ENCODE data around the gene KRT26. TPM values are rescaled to one million over a fixed set of nuclear protein-coding genes. Genes with fewer than 3 reads are reported as not detected.

The KRT26 gene
- total RNA-seq, 2 donors from 2014 or later = not detected

DNA sequence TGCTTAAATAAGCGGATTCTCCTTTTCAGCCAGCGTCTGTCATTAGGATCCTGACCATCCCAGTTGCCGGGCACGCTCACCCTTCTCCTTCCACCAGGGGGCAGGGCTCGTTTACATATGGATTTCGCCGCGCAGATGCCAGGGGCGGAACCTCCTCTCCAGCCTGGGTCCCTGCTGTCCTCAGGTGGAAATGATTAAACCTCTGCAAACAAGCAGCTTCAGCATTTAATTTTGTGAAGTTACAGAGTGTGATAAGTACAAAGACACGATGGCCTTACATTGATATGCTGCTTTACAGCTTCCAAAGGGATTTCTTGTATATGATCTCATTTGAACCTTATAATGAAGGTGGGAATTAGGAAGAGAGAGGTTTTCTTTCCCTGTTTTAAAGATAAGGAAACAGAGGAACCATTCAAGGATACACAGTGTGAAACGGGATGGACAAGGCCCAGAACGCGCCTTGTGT is 31.6 kb upstream of the KRT26 start:
- H3K27ac ChIP-seq = no peak overlapping the region
- DNase-seq (peak; percentile 76 to 87 (median 81)), ATAC-seq (peak; percentile 94)
- H3K9me3 ChIP-seq = no peaks in the 10 kb centered on the region
- H3K4me3 ChIP-seq = no peak overlapping the region
- no peak for TF ChIP-seq POLR2A (IDR thresholded peaks at IDR 0.05)
- TF ChIP-seq, protein P1, sequence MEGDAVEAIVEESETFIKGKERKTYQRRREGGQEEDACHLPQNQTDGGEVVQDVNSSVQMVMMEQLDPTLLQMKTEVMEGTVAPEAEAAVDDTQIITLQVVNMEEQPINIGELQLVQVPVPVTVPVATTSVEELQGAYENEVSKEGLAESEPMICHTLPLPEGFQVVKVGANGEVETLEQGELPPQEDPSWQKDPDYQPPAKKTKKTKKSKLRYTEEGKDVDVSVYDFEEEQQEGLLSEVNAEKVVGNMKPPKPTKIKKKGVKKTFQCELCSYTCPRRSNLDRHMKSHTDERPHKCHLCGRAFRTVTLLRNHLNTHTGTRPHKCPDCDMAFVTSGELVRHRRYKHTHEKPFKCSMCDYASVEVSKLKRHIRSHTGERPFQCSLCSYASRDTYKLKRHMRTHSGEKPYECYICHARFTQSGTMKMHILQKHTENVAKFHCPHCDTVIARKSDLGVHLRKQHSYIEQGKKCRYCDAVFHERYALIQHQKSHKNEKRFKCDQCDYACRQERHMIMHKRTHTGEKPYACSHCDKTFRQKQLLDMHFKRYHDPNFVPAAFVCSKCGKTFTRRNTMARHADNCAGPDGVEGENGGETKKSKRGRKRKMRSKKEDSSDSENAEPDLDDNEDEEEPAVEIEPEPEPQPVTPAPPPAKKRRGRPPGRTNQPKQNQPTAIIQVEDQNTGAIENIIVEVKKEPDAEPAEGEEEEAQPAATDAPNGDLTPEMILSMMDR (IDR thresholded peaks at IDR 0.05) = peak; percentile 56 to 91 (median 76)
- WGBS, 2 donors = 3 to 5% methylated on average over 13 of the region's 13 CpGs
- intact Hi-C loops (cut with DNase I) = no loop called here
- H3K27me3 ChIP-seq = no peaks in the 10 kb centered on the region
- no peaks in the 10 kb centered on the region for H3K36me3 ChIP-seq (replicated peaks in 1 of 2; ENCODE audit: insufficient read depth in 1 of 2, low read depth in 2 of 2)
- H3K4me1 ChIP-seq = no peaks in the 10 kb centered on the region

DNA sequence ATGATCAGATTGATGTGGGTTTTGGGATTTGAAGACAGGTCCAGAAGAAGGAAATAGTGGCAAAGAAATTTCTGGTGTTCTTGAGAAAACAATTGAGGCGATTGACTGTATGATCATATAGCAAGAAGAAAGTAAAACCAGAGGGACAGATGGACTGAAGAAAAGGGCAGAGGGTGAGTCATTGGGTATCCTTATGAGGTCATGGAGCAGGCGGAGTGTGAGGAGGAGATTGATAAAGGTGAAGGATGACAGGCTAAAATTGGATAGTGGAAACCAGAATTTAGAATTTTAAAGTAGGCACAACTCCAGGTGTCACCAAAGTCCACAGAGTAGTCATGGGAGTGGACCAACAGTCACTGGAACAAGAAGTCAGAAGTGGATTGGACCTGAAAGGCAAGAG is 29.2 kb upstream of the KRT26 start:
- H3K4me1 ChIP-seq = no peaks in the 10 kb centered on the region
- WGBS, 2 donors = 39 to 49% methylated on average over 2 of the region's 2 CpGs
- H3K27me3 ChIP-seq = no peaks in the 10 kb centered on the region
- H3K36me3 ChIP-seq (replicated peaks in 1 of 2; ENCODE audit: insufficient read depth in 1 of 2, low read depth in 2 of 2) = no peaks in the 10 kb centered on the region
- H3K9me3 ChIP-seq = no peaks in the 10 kb centered on the region
- DNase-seq = no peak
- no peak overlapping the region for H3K4me3 ChIP-seq
- intact Hi-C loops (cut with DNase I) = no loop called here
- H3K27ac ChIP-seq = no peak overlapping the region
- TF ChIP-seq, protein P1 (IDR thresholded peaks at IDR 0.05) = no peak
- no peak for TF ChIP-seq POLR2A (IDR thresholded peaks at IDR 0.05)
- ATAC-seq = no peak

DNA sequence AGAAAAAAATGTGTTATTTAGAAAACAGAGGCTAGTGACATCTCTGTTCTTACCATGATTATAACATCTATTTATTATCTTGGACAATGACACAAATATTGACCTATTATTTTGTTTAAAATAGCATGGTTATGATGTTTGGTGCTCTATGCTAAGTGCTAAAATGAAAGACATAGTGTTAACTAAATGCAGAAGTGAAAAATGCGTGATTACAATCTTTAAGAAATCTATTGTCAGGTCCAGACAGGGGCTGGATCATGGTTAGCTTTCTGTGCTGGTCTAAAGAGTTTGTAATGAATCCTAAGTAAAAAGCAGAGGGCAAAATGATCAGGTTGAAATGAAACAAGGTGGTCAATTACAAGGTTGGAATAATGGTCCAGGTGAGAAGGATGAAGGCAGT is 28.4 kb upstream of the KRT26 start:
- H3K36me3 ChIP-seq (replicated peaks in 1 of 2; ENCODE audit: insufficient read depth in 1 of 2, low read depth in 2 of 2) = no peaks in the 10 kb centered on the region
- no peaks in the 10 kb centered on the region for H3K9me3 ChIP-seq
- DNase-seq = no peak
- no peak overlapping the region for H3K4me3 ChIP-seq
- TF ChIP-seq, protein P1 (IDR thresholded peaks at IDR 0.05) = no peak
- no peak for TF ChIP-seq POLR2A (IDR thresholded peaks at IDR 0.05)
- intact Hi-C loops (cut with DNase I) = no loop called here
- H3K27me3 ChIP-seq = no peaks in the 10 kb centered on the region
- no peaks in the 10 kb centered on the region for H3K4me1 ChIP-seq
- WGBS, 2 donors = 40 to 42% methylated on average over 1 of the region's 1 CpG
- no peak for ATAC-seq
- no peak overlapping the region for H3K27ac ChIP-seq

- WGBS, 2 donors = 40 to 53% methylated on average over 3 of the region's 3 CpGs
- ATAC-seq = no peak
- no peaks in the 10 kb centered on the region for H3K27me3 ChIP-seq
- no peak for TF ChIP-seq POLR2A (IDR thresholded peaks at IDR 0.05)
- TF ChIP-seq, protein P1 (IDR thresholded peaks at IDR 0.05) = no peak
- no peak within 1 kb of the TSS for H3K4me3 ChIP-seq
- H3K9me3 ChIP-seq = no peaks in the 10 kb centered on the region
- intact Hi-C loops (cut with DNase I) = no loop called here
- H3K4me1 ChIP-seq = no peaks in the 10 kb centered on the region
- H3K36me3 ChIP-seq (replicated peaks in 1 of 2; ENCODE audit: insufficient read depth in 1 of 2, low read depth in 2 of 2) = no peaks in the 10 kb centered on the region
- DNase-seq = no peak
- H3K27ac ChIP-seq = no peak within 1 kb of the TSS
Measured at GRCh38 chr17:40799859-40800258, 27.9 kb upstream of the KRT26 start, which contains the start of gene KRT28. Gene KRT28, minus strand, starts transcription at chr17:40799959. Its CDS starts 66 bp downstream, at chr17:40799893.

DNA sequence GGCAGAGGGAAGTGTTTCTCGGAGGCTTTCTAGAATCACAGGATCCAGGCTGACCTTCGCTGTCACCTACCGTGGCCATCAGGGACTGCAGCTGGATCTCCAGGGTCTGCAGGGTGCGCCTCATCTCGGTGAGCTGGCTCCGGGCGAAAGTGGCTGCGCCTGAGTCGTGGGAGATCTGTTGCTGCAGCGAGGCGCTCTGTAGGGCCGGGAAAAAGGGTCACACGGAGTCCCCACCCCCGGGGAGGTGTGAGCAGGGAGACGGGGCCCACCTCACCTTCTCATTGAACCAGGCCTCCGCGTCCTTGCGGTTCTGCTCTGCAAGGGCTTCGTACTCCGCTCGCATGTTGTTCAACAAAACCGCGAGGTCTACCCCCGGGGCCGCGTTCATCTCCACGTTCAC is 24.8 kb upstream of the KRT26 start:
- no peaks in the 10 kb centered on the region for H3K36me3 ChIP-seq (replicated peaks in 1 of 2; ENCODE audit: insufficient read depth in 1 of 2, low read depth in 2 of 2)
- H3K27me3 ChIP-seq = no peaks in the 10 kb centered on the region
- H3K4me3 ChIP-seq = no peak overlapping the region
- intact Hi-C loops (cut with DNase I) = no loop called here
- H3K9me3 ChIP-seq = no peaks in the 10 kb centered on the region
- DNase-seq (no peak), ATAC-seq (no peak)
- WGBS, 2 donors = 65 to 66% methylated on average over 21 to 27 of the region's 27 CpGs
- H3K4me1 ChIP-seq = no peaks in the 10 kb centered on the region
- H3K27ac ChIP-seq = no peak overlapping the region
- no peak for TF ChIP-seq POLR2A (IDR thresholded peaks at IDR 0.05)
- TF ChIP-seq, protein P1 (IDR thresholded peaks at IDR 0.05) = no peak

Measured in body of pancreas (tissue), 4 donors.